IMR-90 (cell line): ENCODE measurements around the gene HYAL1. TPM values are rescaled to one million over a fixed set of nuclear protein-coding genes. Genes with fewer than 3 reads are reported as not detected.
A peak's percentile ranks its signal among the peaks of the same experiment; 100 is the strongest.

Experiments used
- ATAC-seq: fragments of 200-7000 bp; cut with Tn5 transposase; 2 replicates; pipeline ENCODE4 v1.9.1; 2020; ENCODE audit warnings: low read depth, mild to moderate bottlenecking, moderate library complexity
- BruUV-seq: library from RNA; stranded (reverse); fragments of 400-500 nt; replicated peaks from 2 replicates; lab custom pipeline; 2021; lab: Mats Ljungman, UMichigan
- CTCF ChIA-PET: fragments of 300-600 bp; formaldehyde crosslinking; extraction: SDS; loops from one replicate; lab custom pipeline; 2021; ENCODE audit warnings: antibody characterized with exemption; lab: Yijun Ruan, JAX
- POLR2A ChIA-PET: fragments of 300-600 bp; sonication (Branson Sonifier 250); formaldehyde crosslinking; loops from one replicate; lab custom pipeline; 2022; ENCODE audit warnings: antibody characterized with exemption; ENCODE audit not compliant: unreplicated experiment; lab: Charles Lee
- DNase-seq: peaks from one replicate; pipeline ENCODE4 v3.0.0; 2013
- H2AFZ ChIP-seq: replicated peaks from 2 replicates; pipeline ENCODE3; 2013; ENCODE audit warnings: low read length, mild to moderate bottlenecking; ENCODE audit not compliant: poor library complexity
- H2AK5ac ChIP-seq: 2 replicates; pipeline ENCODE4 v1.6.1; 2013; ENCODE audit warnings: low read depth, low read length, inconsistent platforms
- H2AK9ac ChIP-seq: replicated peaks from 2 replicates; pipeline ENCODE3; 2013; ENCODE audit warnings: mild to moderate bottlenecking, low read depth, low read length, moderate library complexity; ENCODE audit not compliant: poor library complexity
- H2BK120ac ChIP-seq: 2 replicates; pipeline ENCODE4 v1.6.1; 2013; ENCODE audit warnings: low read depth, low read length, inconsistent platforms
- H2BK15ac ChIP-seq: 3 replicates; pipeline ENCODE4 v1.6.1; 2013; ENCODE audit warnings: low read depth, low read length, inconsistent platforms
- H2BK20ac ChIP-seq: 2 replicates; pipeline ENCODE4 v1.6.1; 2013; ENCODE audit warnings: low read depth, mild to moderate bottlenecking, inconsistent platforms, low read length, moderate library complexity
- H2BK5ac ChIP-seq: 2 replicates; pipeline ENCODE4 v1.6.1; 2013; ENCODE audit warnings: mild to moderate bottlenecking, low read depth, low read length, inconsistent platforms; ENCODE audit not compliant: poor library complexity, severe bottlenecking
- H3K14ac ChIP-seq: replicated peaks from 2 replicates; pipeline ENCODE4 v1.6.1; 2013; ENCODE audit warnings: low read depth, low read length, inconsistent platforms
- H3K18ac ChIP-seq: 2 replicates; pipeline ENCODE4 v1.6.1; 2013; ENCODE audit warnings: low read depth, low read length, control low read depth
- H3K23ac ChIP-seq: 2 replicates; pipeline ENCODE4 v1.6.1; 2013; ENCODE audit warnings: low read depth, low read length, inconsistent platforms
- H3K27ac ChIP-seq: 2 replicates; pipeline ENCODE4 v1.5.1; 2013; ENCODE audit warnings: mild to moderate bottlenecking, control low read depth, low read length; ENCODE audit not compliant: insufficient read depth
- H3K27me3 ChIP-seq: 2 replicates; pipeline ENCODE4 v1.6.1; 2013; ENCODE audit warnings: low read length; ENCODE audit not compliant: control insufficient read depth, insufficient read depth
- H3K36me3 ChIP-seq: 2 replicates; pipeline ENCODE4 v1.6.1; 2013; ENCODE audit warnings: low read length, mixed read lengths; ENCODE audit not compliant: control insufficient read depth, insufficient read depth
- H3K4ac ChIP-seq: 2 replicates; pipeline ENCODE4 v1.6.1; 2013; ENCODE audit warnings: low read depth, low read length, inconsistent platforms
- H3K4me1 ChIP-seq: 2 replicates; pipeline ENCODE4 v1.6.1; 2013; ENCODE audit warnings: low read length, mixed read lengths; ENCODE audit not compliant: control insufficient read depth, insufficient read depth
- H3K4me2 ChIP-seq: 2 replicates; pipeline ENCODE4 v1.6.1; 2013; ENCODE audit warnings: low read depth, mild to moderate bottlenecking, control low read depth, low read length, moderate library complexity
- H3K4me3 ChIP-seq: 2 replicates; pipeline ENCODE4 v1.5.1; 2013; ENCODE audit warnings: low read depth, mild to moderate bottlenecking, control low read depth, low read length, moderate library complexity; ENCODE audit not compliant: insufficient read depth
- H3K56ac ChIP-seq: 2 replicates; pipeline ENCODE4 v1.6.1; 2013; ENCODE audit warnings: low read length, inconsistent platforms; ENCODE audit not compliant: insufficient read depth; ENCODE audit errors: extremely low read depth
- H3K79me1 ChIP-seq, 2 experiments: 2 replicates each; pipeline ENCODE4 v1.6.1; 2013; ENCODE audit warnings: low read length in 2 of 2, inconsistent platforms in 1 of 2, low read depth in 1 of 2
- H3K9ac ChIP-seq: 2 replicates; pipeline ENCODE4 v1.6.1; 2013; ENCODE audit warnings: low read depth, low read length, control low read depth
- H3K9me1 ChIP-seq: 2 replicates; pipeline ENCODE4 v1.6.1; 2013; ENCODE audit warnings: low read length, inconsistent platforms; ENCODE audit not compliant: insufficient read depth
- H3K9me3 ChIP-seq: 2 replicates; pipeline ENCODE4 v1.6.1; 2013; ENCODE audit warnings: low read length; ENCODE audit not compliant: control insufficient read depth, insufficient read depth
- H4K20me1 ChIP-seq: 2 replicates; pipeline ENCODE4 v1.6.1; 2013; ENCODE audit warnings: low read length, inconsistent platforms; ENCODE audit not compliant: insufficient read depth
- H4K5ac ChIP-seq: 2 replicates; pipeline ENCODE4 v1.6.1; 2013; ENCODE audit warnings: mild to moderate bottlenecking, low read depth, low read length, control low read depth
- H4K8ac ChIP-seq, 2 experiments: 2 replicates each; pipeline ENCODE4 v1.6.1; 2013; ENCODE audit warnings: low read depth in 2 of 2, low read length in 2 of 2, control low read depth in 1 of 2, inconsistent platforms in 1 of 2
- H4K91ac ChIP-seq: 2 replicates; pipeline ENCODE4 v1.6.1; 2013; ENCODE audit warnings: low read depth, low read length, inconsistent platforms; ENCODE audit not compliant: insufficient read depth
- CEBPB ChIP-seq: IDR thresholded peaks from 2 replicates; pipeline ENCODE4 v1.6.1; 2012; ENCODE audit warnings: low read depth, low read length, improper control_type of control experiment
- FOS ChIP-seq: fragments of 150-350 bp; IDR thresholded peaks from 2 replicates; pipeline ENCODE4 v1.6.1; 2016; ENCODE audit warnings: low read depth, low read length
- MAFK ChIP-seq: IDR thresholded peaks from 2 replicates; pipeline ENCODE4 v1.6.1; 2012; ENCODE audit warnings: low read depth, low read length, improper control_type of control experiment
- MAZ ChIP-seq: IDR thresholded peaks from 2 replicates; pipeline ENCODE4 v1.6.1; 2012; ENCODE audit warnings: low read depth, mild to moderate bottlenecking, low read length, improper control_type of control experiment, moderate library complexity, borderline replicate concordance
- MXI1 ChIP-seq: IDR thresholded peaks from 2 replicates; pipeline ENCODE4 v1.6.1; 2012; ENCODE audit warnings: low read depth, mild to moderate bottlenecking, low read length, moderate library complexity, borderline replicate concordance
- NFE2L2 ChIP-seq: fragments of 150-350 bp; IDR thresholded peaks from 2 replicates; pipeline ENCODE4 v1.6.1; 2016; ENCODE audit warnings: low read depth, mild to moderate bottlenecking, low read length
- RAD21 ChIP-seq: IDR thresholded peaks from 2 replicates; pipeline ENCODE4 v1.6.1; 2012; ENCODE audit warnings: low read length, improper control_type of control experiment
- RFX5 ChIP-seq: IDR thresholded peaks from 2 replicates; pipeline ENCODE4 v1.8.0; 2012; ENCODE audit warnings: low read depth, mild to moderate bottlenecking, low read length, moderate library complexity
- SMC3 ChIP-seq: fragments of 150-350 bp; IDR thresholded peaks from 2 replicates; pipeline ENCODE4 v1.6.1; 2016; ENCODE audit warnings: low read depth, mild to moderate bottlenecking, antibody characterized with exemption, low read length, moderate library complexity
- WGBS, 2 experiments: methylation state at CpG; one replicate each; pipeline versions ENCODE4 v1.1.5 to v1.1.7; 2013; ENCODE audit warnings: missing lambda C conversion rate in 2 of 2; ENCODE audit not compliant: insufficient read length in 1 of 2; ENCODE audit errors: extremely low coverage in 2 of 2; 5-methylcytosine and 5-hydroxymethylcytosine counted together
- dilution Hi-C: fragments of 300-500 bp; cut with HindIII; formaldehyde crosslinking; loops from one replicate; pipeline ENCODE4 v1.14.3; 2018; ENCODE audit warnings: low sequenced_read_pairs; ENCODE audit not compliant: unreplicated experiment
- in situ Hi-C: fragments of 300-500 bp; cut with MboI; formaldehyde crosslinking; loops from 3 replicates; pipeline ENCODE4 v1.14.3; 2019; ENCODE audit warnings: low sequenced_read_pairs, inconsistent platforms, mixed read lengths
- intact Hi-C: fragments of 100-400 bp; cut with micrococcal nuclease; formaldehyde crosslinking; loops from 2 replicates; pipeline ENCODE4 v1.10.0; 2022
- polyA plus RNA-seq, 3 experiments: library from polyadenylated mRNA; depleted of rRNA; stranded (reverse); fragments of >200 nt; gene quantifications; 2 replicates each; pipeline ENCODE4 v1.2.3, GENCODE V29; 2012; ENCODE audit warnings: low replicate concordance in 1 of 3
- total RNA-seq: library from RNA; depleted of rRNA; stranded (reverse); fragments of >200 nt; gene quantifications from 2 replicates; pipeline ENCODE4 v1.2.3, GENCODE V29; 2012
- TF ChIP-seq, protein P1 (sequence below): fragments of 150-350 bp; IDR thresholded peaks from 2 replicates; pipeline ENCODE4 v1.6.1; 2017; ENCODE audit warnings: mild to moderate bottlenecking, antibody characterized with exemption, low read length, low read depth
- TF ChIP-seq, protein P2 (sequence below): fragments of 150-350 bp; IDR thresholded peaks from 2 replicates; pipeline ENCODE4 v1.6.1; 2016; ENCODE audit warnings: low read depth, mild to moderate bottlenecking, low read length, moderate library complexity, borderline replicate concordance

HYAL1 gene
- total and polyA plus RNA-seq, 2 of the 4 experiments (the other 2 are of a cell fraction), result 0.32 to 0.36 TPM

- no peak within 1 kb of the TSS for H4K91ac ChIP-seq
- no peak within 1 kb of the TSS for H3K9ac ChIP-seq
- intact Hi-C loops (no loop called here), in situ Hi-C loops (no loop called here), dilution Hi-C loops (no loop called here)
- no peak within 1 kb of the TSS for H3K23ac ChIP-seq
- H3K4ac ChIP-seq, result no peak within 1 kb of the TSS
- H2AFZ ChIP-seq, result no peak within 1 kb of the TSS
- H3K56ac ChIP-seq, result no peak within 1 kb of the TSS
- H2BK5ac ChIP-seq, result no peak within 1 kb of the TSS
- no peaks in the 10 kb centered on the region for H3K9me1 ChIP-seq
- no TSS peak for BruUV-seq
- H2BK20ac ChIP-seq, result no peak within 1 kb of the TSS
- no peak within 1 kb of the TSS for H4K5ac ChIP-seq
- peaks cover 18% of the 10 kb centered on the region; the same call in 1 of the 2 replicates for H3K36me3 ChIP-seq
- H2BK120ac ChIP-seq, result no peak within 1 kb of the TSS
- H2BK15ac ChIP-seq, result no peak within 1 kb of the TSS
- no peaks in the 10 kb centered on the region for H3K79me1 ChIP-seq
- H3K27ac ChIP-seq, result no peak within 1 kb of the TSS
- ATAC-seq, result peak; percentile 7; the same call in 1 of the 2 replicates
- H3K4me1 ChIP-seq, result no peaks in the 10 kb centered on the region
- peak within 1 kb of the TSS; percentile 88 for H2AK9ac ChIP-seq
- 0 out of 2 replicates have a peak within 1 kb of the TSS, but pooled peaks have one; percentile 5 for H2AK5ac ChIP-seq
- DNase-seq, result no peak
- H3K4me2 ChIP-seq, result no peak within 1 kb of the TSS
- H3K18ac ChIP-seq, result no peak within 1 kb of the TSS
- no peaks in the 10 kb centered on the region for H3K27me3 ChIP-seq
- no peak within 1 kb of the TSS for H4K8ac ChIP-seq
- no peak within 1 kb of the TSS for H3K4me3 ChIP-seq
- no peak within 1 kb of the TSS; the same call in 1 of the 2 replicates for H3K14ac ChIP-seq
- no peaks in the 10 kb centered on the region for H3K9me3 ChIP-seq
- TF ChIP-seq, protein P1, sequence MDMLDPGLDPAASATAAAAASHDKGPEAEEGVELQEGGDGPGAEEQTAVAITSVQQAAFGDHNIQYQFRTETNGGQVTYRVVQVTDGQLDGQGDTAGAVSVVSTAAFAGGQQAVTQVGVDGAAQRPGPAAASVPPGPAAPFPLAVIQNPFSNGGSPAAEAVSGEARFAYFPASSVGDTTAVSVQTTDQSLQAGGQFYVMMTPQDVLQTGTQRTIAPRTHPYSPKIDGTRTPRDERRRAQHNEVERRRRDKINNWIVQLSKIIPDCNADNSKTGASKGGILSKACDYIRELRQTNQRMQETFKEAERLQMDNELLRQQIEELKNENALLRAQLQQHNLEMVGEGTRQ, result no peak
- TF ChIP-seq, protein P2, sequence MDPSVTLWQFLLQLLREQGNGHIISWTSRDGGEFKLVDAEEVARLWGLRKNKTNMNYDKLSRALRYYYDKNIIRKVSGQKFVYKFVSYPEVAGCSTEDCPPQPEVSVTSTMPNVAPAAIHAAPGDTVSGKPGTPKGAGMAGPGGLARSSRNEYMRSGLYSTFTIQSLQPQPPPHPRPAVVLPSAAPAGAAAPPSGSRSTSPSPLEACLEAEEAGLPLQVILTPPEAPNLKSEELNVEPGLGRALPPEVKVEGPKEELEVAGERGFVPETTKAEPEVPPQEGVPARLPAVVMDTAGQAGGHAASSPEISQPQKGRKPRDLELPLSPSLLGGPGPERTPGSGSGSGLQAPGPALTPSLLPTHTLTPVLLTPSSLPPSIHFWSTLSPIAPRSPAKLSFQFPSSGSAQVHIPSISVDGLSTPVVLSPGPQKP, result no peak
- TF ChIP-seq SMC3 (no peak), NFE2L2 (no peak), MXI1 (no peak), MAZ (no peak), CEBPB (no peak), RAD21 (no peak), FOS (no peak), RFX5 (no peak), MAFK (no peak)
- ChIA-PET CTCF (no interaction called here), POLR2A (no interaction called here)
- WGBS, 2 experiments, result no CpG with 5 or more reads among the region's 2 CpGs
- H4K20me1 ChIP-seq, result no peaks in the 10 kb centered on the region
Measured at GRCh38 chr3:50278880-50279224, 24.5 kb downstream of the HYAL1 start, which contains the start of gene LSMEM2. LSMEM2 (plus strand) TSS chr3:50279087; CDS start chr3:50279114, 27 bp downstream.
